WTC11 (cell line): ENCODE measurements around the gene LCMT2. TPM values are rescaled to one million over a fixed set of nuclear protein-coding genes. Genes with fewer than 3 reads are reported as not detected.

Experiments
- ATAC-seq: fragments of 200-7000 bp; cut with Tn5 transposase; 2 replicates; pipeline ENCODE4 v1.10.0; 2021; ENCODE audit warnings: mild to moderate bottlenecking, moderate library complexity
- CTCF ChIA-PET: fragments of 300-600 bp; sonication (Branson Sonifier 250); formaldehyde crosslinking; loops from one replicate; lab custom pipeline; 2021; ENCODE audit warnings: antibody characterized with exemption; lab: Charles Lee
- POLR2A ChIA-PET: fragments of 350-600 bp; sonication (Branson Sonifier 250); formaldehyde crosslinking; loops from one replicate; lab custom pipeline; 2021; ENCODE audit warnings: antibody characterized with exemption; lab: Charles Lee
- DNase-seq: peaks from one replicate; pipeline ENCODE4 v3.0.0; 2021; ENCODE audit warnings: low spot score
- H3K27ac Mint-ChIP-seq: 2 replicates; pipeline ENCODE4 v1.8.0; 2021; ENCODE audit warnings: mixed read lengths
- H3K27me3 Mint-ChIP-seq: 2 replicates; pipeline ENCODE4 v1.8.0; 2021; ENCODE audit warnings: low read depth, mild to moderate bottlenecking, moderate library complexity, mixed read lengths
- H3K36me3 Mint-ChIP-seq: 2 replicates; pipeline ENCODE4 v1.8.0; 2021; ENCODE audit warnings: mixed read lengths
- H3K4me1 Mint-ChIP-seq: 2 replicates; pipeline ENCODE4 v1.8.0; 2022; ENCODE audit warnings: mixed read lengths
- H3K4me3 Mint-ChIP-seq: 2 replicates; pipeline ENCODE4 v1.8.0; 2021; ENCODE audit warnings: mild to moderate bottlenecking, moderate library complexity, mixed read lengths
- H3K9me3 Mint-ChIP-seq: 2 replicates; pipeline ENCODE4 v1.8.0; 2021; ENCODE audit warnings: mixed read lengths
- AFF4 ChIP-seq: sonication (generic); formaldehyde crosslinking; IDR thresholded peaks from 2 replicates; pipeline ENCODE4 v1.8.1; 2023; ENCODE audit warnings: mild to moderate bottlenecking, missing genetic modification reagents, borderline replicate concordance
- CREM ChIP-seq: sonication (generic); formaldehyde crosslinking; IDR thresholded peaks from 2 replicates; pipeline ENCODE4 v1.8.1; 2022; ENCODE audit warnings: mild to moderate bottlenecking, missing genetic modification reagents, moderate library complexity
- ELF4 ChIP-seq: sonication (generic); formaldehyde crosslinking; IDR thresholded peaks from 2 replicates; pipeline ENCODE4 v1.8.1; 2022; ENCODE audit warnings: low read depth, mild to moderate bottlenecking, moderate library complexity, missing genetic modification reagents
- EMX1 ChIP-seq: fragments of 250-450 bp; sonication (Bioruptor Pico); IDR thresholded peaks from 2 replicates; pipeline ENCODE4 v1.8.0; 2021; ENCODE audit warnings: mild to moderate bottlenecking
- FOXJ3 ChIP-seq: sonication (generic); formaldehyde crosslinking; IDR thresholded peaks from 2 replicates; pipeline ENCODE4 v1.9.0; 2021; ENCODE audit warnings: missing genetic modification reagents, mild to moderate bottlenecking, borderline replicate concordance
- GRHL2 ChIP-seq: fragments of 250-450 bp; sonication (Bioruptor Pico); IDR thresholded peaks from 2 replicates; pipeline ENCODE4 v1.8.0; 2022; ENCODE audit warnings: mild to moderate bottlenecking, moderate library complexity; ENCODE audit not compliant: insufficient replicate concordance, severe bottlenecking
- HMGXB4 ChIP-seq: sonication (generic); formaldehyde crosslinking; IDR thresholded peaks from 2 replicates; pipeline ENCODE4 v1.8.1; 2023; ENCODE audit warnings: mild to moderate bottlenecking, moderate library complexity, missing genetic modification reagents
- JAZF1 ChIP-seq: fragments of 250-450 bp; sonication (Bioruptor Pico); IDR thresholded peaks from 2 replicates; pipeline ENCODE4 v1.9.0; 2021; ENCODE audit warnings: moderate library complexity, mild to moderate bottlenecking, inconsistent platforms
- NFE2L1 ChIP-seq: sonication (generic); formaldehyde crosslinking; IDR thresholded peaks from 2 replicates; pipeline ENCODE4 v1.8.1; 2023; ENCODE audit warnings: missing genetic modification reagents
- PREB ChIP-seq: sonication (generic); formaldehyde crosslinking; IDR thresholded peaks from 2 replicates; pipeline ENCODE4 v1.8.1; 2022; ENCODE audit warnings: mild to moderate bottlenecking, missing genetic modification reagents, moderate library complexity, borderline replicate concordance
- RELA ChIP-seq: sonication (generic); formaldehyde crosslinking; IDR thresholded peaks from 2 replicates; pipeline ENCODE4 v1.8.1; 2022; ENCODE audit warnings: missing genetic modification reagents, mild to moderate bottlenecking, borderline replicate concordance
- TCF7 ChIP-seq: sonication (generic); formaldehyde crosslinking; IDR thresholded peaks from 2 replicates; pipeline ENCODE4 v1.8.0; 2022; ENCODE audit warnings: mild to moderate bottlenecking, low read depth, missing genetic modification reagents, moderate library complexity
- TP53 ChIP-seq: sonication (generic); formaldehyde crosslinking; IDR thresholded peaks from 2 replicates; pipeline ENCODE4 v1.8.1; 2023; ENCODE audit warnings: mild to moderate bottlenecking, missing genetic modification reagents
- ZNF121 ChIP-seq: sonication (generic); formaldehyde crosslinking; IDR thresholded peaks from 2 replicates; pipeline ENCODE4 v1.8.0; 2023; ENCODE audit warnings: missing genetic modification reagents
- ZNF423 ChIP-seq: fragments of 250-450 bp; sonication (Bioruptor Pico); IDR thresholded peaks from 2 replicates; pipeline ENCODE4 v2.1.2; 2022; ENCODE audit warnings: mild to moderate bottlenecking, moderate library complexity
- ZNF425 ChIP-seq: fragments of 250-450 bp; sonication (Bioruptor Pico); conservative IDR thresholded peaks from 2 replicates; pipeline ENCODE4 v1.9.0; 2021; ENCODE audit warnings: mild to moderate bottlenecking
- ZNF671 ChIP-seq: fragments of 250-450 bp; sonication (Bioruptor Pico); IDR thresholded peaks from 2 replicates; pipeline ENCODE4 v1.8.0; 2021; ENCODE audit warnings: mild to moderate bottlenecking
- total RNA-seq: library from RNA; stranded (reverse); gene quantifications from 3 replicates; pipeline ENCODE4 v1.2.3, GENCODE V29; 2021
- TF ChIP-seq, protein P1 (sequence below): fragments of 250-450 bp; sonication (Bioruptor Pico); IDR thresholded peaks from 2 replicates; pipeline ENCODE4 v1.9.0; 2021; ENCODE audit warnings: mild to moderate bottlenecking
- TF ChIP-seq, protein P2 (sequence below): sonication (generic); formaldehyde crosslinking; IDR thresholded peaks from 2 replicates; pipeline ENCODE4 v1.8.0; 2022; ENCODE audit warnings: mild to moderate bottlenecking, missing genetic modification reagents
- TF ChIP-seq, protein P3 (sequence below): sonication (generic); formaldehyde crosslinking; IDR thresholded peaks from 2 replicates; pipeline ENCODE4 v1.8.0; 2022; ENCODE audit warnings: mild to moderate bottlenecking, missing genetic modification reagents

Gene LCMT2
- total RNA-seq, 1 experiment from 2014 or later: 7.6 TPM

GRCh38 chr15:43347114-43347513 lies 16.7 kb upstream of the LCMT2 start:
- CTCF ChIA-PET: interaction anchor here (1.0 kb wide), 1 partner anchor 9 kb away, joined by 3 read pairs; no protein-coding TSS in a partner anchor
- H3K27ac Mint-ChIP-seq: no peak overlapping the region
- H3K36me3 Mint-ChIP-seq: peaks cover 5% of the 10 kb centered on the region; the same call in 1 of the 2 replicates
- no peak for DNase-seq
- TF ChIP-seq ELF4 (CRISPR knock-in tag) (no peak), EMX1 (no peak), JAZF1 (no peak), AFF4 (CRISPR knock-in tag) (no peak), ZNF671 (CRISPR knock-in tag) (no peak), CREM (CRISPR knock-in tag) (no peak), GRHL2 (CRISPR knock-in tag) (no peak), ZNF423 (no peak)
- TF ChIP-seq, protein P1, sequence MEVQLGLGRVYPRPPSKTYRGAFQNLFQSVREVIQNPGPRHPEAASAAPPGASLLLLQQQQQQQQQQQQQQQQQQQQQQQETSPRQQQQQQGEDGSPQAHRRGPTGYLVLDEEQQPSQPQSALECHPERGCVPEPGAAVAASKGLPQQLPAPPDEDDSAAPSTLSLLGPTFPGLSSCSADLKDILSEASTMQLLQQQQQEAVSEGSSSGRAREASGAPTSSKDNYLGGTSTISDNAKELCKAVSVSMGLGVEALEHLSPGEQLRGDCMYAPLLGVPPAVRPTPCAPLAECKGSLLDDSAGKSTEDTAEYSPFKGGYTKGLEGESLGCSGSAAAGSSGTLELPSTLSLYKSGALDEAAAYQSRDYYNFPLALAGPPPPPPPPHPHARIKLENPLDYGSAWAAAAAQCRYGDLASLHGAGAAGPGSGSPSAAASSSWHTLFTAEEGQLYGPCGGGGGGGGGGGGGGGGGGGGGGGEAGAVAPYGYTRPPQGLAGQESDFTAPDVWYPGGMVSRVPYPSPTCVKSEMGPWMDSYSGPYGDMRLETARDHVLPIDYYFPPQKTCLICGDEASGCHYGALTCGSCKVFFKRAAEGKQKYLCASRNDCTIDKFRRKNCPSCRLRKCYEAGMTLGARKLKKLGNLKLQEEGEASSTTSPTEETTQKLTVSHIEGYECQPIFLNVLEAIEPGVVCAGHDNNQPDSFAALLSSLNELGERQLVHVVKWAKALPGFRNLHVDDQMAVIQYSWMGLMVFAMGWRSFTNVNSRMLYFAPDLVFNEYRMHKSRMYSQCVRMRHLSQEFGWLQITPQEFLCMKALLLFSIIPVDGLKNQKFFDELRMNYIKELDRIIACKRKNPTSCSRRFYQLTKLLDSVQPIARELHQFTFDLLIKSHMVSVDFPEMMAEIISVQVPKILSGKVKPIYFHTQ (CRISPR knock-in tag): no peak
- TF ChIP-seq, protein P2, sequence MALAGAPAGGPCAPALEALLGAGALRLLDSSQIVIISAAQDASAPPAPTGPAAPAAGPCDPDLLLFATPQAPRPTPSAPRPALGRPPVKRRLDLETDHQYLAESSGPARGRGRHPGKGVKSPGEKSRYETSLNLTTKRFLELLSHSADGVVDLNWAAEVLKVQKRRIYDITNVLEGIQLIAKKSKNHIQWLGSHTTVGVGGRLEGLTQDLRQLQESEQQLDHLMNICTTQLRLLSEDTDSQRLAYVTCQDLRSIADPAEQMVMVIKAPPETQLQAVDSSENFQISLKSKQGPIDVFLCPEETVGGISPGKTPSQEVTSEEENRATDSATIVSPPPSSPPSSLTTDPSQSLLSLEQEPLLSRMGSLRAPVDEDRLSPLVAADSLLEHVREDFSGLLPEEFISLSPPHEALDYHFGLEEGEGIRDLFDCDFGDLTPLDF (CRISPR knock-in tag): no peak
- TF ChIP-seq, all 79 proteins: peak for 0
- Mint-ChIP-seq H3K4me1 (no peaks in the 10 kb centered on the region), H3K27me3 (no peaks in the 10 kb centered on the region), H3K4me3 (no peak overlapping the region), H3K9me3 (no peaks in the 10 kb centered on the region)
- POLR2A ChIA-PET: no interaction called here
- no peak for ATAC-seq

DNA sequence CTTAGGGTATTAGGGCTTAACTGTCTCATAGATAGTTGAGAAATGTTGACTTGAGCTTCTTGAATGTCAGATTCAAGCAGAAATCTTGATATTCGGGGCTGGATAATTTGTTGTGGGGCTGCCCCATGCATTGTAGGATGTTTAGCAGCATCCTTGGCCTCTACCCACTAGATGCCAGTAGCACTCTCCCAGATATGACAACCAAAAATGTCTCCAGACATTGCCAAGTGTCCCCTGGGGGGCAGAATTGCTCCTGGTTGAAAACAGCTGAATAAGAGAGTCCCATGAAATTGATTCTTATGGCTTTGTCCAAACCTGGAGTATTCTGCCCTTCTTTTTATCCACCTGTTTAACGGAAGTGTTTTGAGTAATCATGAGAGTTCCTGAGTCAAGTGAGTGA lies 15.9 kb upstream of the LCMT2 start:
- H3K27me3 Mint-ChIP-seq: no peaks in the 10 kb centered on the region
- ATAC-seq (no peak), DNase-seq (no peak)
- CTCF ChIA-PET: interaction anchor here (1.0 kb wide), 1 partner anchor 10 kb away, joined by 3 read pairs; no protein-coding TSS in a partner anchor
- H3K9me3 Mint-ChIP-seq: no peaks in the 10 kb centered on the region
- POLR2A ChIA-PET: no interaction called here
- H3K36me3 Mint-ChIP-seq: peaks cover 5% of the 10 kb centered on the region; the same call in 1 of the 2 replicates
- no peaks in the 10 kb centered on the region for H3K4me1 Mint-ChIP-seq
- no peak overlapping the region for H3K4me3 Mint-ChIP-seq
- H3K27ac Mint-ChIP-seq: no peak overlapping the region
- TF ChIP-seq RELA (CRISPR knock-in tag) (no peak), TCF7 (CRISPR knock-in tag) (no peak), ZNF121 (CRISPR knock-in tag) (no peak), FOXJ3 (CRISPR knock-in tag) (no peak), ZNF671 (CRISPR knock-in tag) (no peak), NFE2L1 (no peak), HMGXB4 (CRISPR knock-in tag) (no peak), ZNF425 (no peak), PREB (CRISPR knock-in tag) (no peak), ELF4 (CRISPR knock-in tag) (no peak), TP53 (CRISPR knock-in tag) (no peak)
- TF ChIP-seq, protein P2 (CRISPR knock-in tag): no peak
- TF ChIP-seq, protein P3, sequence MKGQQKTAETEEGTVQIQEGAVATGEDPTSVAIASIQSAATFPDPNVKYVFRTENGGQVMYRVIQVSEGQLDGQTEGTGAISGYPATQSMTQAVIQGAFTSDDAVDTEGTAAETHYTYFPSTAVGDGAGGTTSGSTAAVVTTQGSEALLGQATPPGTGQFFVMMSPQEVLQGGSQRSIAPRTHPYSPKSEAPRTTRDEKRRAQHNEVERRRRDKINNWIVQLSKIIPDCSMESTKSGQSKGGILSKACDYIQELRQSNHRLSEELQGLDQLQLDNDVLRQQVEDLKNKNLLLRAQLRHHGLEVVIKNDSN (CRISPR knock-in tag): no peak
